GM19452 (cell line): ENCODE measurements around the gene ASTL.

ENCODE experiments used
- ATAC-seq: cut with Tn5 transposase; IDR thresholded peaks from one replicate; pipeline ENCODE4 v1.9.1; 2021; ENCODE audit not compliant: unreplicated experiment

The ASTL gene

GRCh38 chr2:96131152-96131812 is 7.0 kb downstream of the ASTL start:
- ATAC-seq = no peak

DNA sequence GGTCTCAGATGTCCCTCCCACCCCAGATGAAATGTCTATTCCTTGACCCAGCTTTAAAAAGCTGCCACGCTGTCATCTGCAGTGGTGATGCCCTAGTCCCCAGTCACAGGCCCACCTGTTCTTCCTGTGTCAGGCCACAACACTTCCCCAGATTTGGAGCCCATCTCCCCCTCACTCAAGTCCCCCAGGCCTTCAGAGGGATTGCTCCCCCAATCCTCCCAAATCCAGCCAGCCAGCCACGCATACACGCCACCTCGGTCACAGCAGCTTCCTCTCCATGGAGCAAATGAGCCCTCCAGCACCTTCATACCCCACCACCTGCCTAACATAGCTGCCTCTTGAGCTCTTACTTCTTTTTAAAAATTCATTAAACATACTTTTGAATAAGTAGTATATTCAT is 7.8 kb downstream of the ASTL start:
- no peak for ATAC-seq

DNA sequence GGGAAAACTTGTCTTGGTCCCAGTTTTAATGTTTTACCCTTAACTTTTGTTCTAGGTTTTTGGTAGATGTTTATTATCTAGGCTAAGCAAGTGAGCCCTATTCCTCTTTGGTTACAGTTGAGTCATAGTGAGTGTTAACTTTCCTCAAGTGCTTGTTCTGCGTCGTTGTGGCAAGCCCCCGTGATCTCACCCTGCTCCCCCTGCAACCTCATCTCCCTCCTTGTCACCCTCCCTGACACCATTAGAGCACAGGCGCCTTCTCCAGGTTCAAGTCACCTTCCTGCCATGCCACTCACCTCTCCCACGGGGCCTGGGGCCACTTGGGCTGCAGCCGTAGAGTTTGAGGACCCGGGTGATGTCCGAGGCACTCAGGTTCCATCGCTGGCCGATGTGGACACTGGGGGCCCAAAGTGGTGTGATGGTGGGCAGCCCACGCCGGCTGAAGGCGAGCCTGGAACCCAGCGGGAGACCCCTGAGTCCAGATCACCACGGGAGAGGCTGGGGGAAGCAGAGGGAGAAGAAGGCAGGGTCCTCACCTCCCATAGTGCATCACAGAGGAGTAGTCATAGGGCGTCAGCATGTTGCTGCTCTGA is 8.7 kb downstream of the ASTL start:
- no peak for ATAC-seq

- ATAC-seq = no peak
Observed at GRCh38 chr2:96128456-96128855, 9.8 kb downstream of the ASTL start.

DNA sequence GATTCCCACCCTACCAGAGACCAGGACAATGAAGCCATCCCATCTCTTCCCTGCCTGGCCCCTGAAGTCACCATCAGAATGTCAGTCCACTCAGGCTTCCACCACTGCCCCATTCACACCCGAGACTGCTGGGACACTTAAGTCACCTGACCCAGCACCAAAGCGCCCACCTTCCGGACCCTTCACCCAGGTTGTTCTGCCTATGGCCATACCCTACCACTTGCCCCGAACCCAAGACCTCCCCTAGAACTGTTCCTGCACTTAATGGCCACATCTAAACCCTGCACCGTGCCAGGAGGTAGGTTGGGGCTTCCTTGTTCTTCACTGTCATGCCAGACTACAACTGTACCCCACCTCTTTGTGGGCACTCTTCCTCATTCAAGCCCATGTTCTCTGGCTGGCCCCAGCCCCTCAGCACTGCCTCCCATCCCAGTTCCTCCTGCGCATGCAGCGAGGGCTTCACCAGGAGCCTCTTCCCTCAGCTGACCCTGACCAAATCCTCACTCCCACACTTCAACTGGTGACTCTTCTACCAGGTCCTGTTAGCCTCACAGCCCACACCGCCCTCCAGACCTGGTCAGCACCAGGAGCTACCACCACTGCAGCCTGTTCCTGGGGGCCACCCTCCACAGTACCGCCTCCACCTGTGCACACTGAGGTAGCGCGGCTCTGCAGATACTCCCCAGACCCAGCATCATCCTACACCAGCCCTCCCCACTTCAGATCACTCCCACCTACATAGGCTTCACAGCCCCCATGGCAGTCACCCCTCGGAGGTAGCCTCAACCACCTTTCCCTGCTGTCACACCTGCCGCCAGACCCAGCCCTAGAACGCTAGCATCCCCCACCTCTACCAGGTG is 13.7 kb downstream of the ASTL start:
- ATAC-seq = no peak

- ATAC-seq = no peak
Observed at GRCh38 chr2:96123936-96124335, 14.4 kb downstream of the ASTL start.

GRCh38 chr2:96123290-96123689 is 15.0 kb downstream of the ASTL start:
- ATAC-seq = no peak

DNA sequence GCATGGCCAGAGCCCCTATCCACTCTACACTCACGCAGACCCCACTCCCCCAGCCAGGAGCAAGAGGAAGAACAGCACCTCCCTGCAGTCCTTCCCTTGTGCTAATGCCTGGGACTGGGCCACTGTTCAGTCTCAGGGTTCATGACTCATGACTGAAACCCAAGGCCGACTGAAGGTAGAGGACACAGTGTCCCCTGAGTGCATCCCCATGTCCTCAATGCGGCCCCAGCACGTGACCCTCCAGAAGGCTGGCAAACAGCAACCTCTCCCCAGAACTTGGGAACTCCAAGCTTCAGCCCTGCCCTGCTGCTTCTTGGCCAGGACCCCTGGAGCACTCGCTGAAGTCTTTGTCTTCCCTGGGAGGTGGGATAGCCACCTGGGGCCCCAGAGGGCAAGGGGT is 15.9 kb downstream of the ASTL start:
- no peak for ATAC-seq

DNA sequence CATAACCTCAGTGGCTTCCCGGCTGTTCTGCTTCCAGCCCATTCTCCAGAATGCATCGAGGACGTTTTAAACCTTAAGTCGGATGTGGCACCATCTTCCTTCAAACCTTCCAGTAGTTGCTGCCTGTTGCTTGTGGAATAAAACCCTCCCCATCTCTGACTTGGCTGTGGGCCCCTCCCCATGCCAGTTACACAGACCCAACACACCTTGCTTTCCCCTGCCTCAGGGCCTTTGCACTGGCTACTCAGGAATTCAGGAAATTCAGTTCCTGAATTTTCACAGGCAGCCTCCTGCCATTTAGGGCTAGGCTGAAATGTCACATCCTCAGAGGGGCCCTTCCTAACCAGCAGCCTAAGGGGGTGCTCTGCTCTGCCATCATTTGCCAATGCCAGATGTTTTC is 16.9 kb downstream of the ASTL start:
- no peak for ATAC-seq

DNA sequence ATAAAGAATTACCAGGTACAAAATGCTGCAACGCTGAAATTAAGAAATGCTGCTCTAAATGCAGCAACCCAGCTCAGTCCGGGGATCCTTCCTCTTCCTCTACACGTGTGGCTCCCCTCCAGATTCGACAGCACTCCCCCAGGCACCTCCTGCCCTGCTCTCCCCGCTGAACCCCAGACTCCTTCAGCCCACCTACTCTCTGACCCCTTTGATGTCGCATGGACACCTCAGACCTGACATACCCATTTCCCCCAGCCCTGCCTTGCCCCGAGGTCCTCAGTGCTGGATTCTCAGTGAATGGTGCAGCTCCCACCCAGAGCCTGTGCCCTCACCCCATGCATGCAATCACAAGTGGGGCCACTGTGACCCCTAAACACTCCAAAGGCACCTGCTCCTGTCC is 17.3 kb downstream of the ASTL start:
- no peak for ATAC-seq

- ATAC-seq = no peak
Observed at GRCh38 chr2:96120091-96120720, 18.1 kb downstream of the ASTL start.

- ATAC-seq = no peak
Observed at GRCh38 chr2:96119389-96119751, 18.9 kb downstream of the ASTL start.

GRCh38 chr2:96118698-96119388 is 19.5 kb downstream of the ASTL start:
- no peak for ATAC-seq

- no peak for ATAC-seq
Observed at GRCh38 chr2:96117701-96118588, 20.4 kb downstream of the ASTL start.

DNA sequence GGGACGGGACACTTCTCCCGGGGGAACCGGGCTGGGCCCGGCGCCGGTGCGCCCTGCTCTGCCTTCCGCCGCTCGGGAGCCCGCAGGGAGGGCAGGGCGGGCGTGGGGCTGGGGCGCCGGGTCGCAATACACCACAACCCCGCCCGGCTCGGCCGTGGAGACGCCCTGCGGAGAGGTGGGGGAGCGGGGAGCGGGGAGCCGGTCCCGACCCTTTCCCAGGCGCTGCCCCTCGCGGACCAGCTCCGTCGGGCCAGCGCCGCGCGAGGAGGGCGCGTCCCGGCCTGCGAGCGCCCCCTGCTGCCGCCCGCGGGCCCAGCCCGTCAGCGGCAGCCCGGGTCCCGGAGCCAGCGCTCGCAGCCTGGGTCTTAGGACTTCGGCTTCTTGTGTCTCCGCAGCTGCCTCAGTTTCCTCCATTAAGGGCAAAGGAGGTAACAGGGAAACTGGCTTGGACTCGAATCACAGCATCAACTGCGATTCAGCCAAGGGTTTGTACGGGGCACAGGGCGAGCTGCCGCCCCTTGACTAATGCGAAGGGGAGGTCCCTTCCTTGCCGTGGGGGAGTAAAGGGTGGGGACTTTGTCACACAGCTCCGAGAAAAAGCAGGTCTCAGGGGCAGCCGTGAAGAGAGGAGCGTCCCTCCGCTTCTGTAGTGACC is 21.3 kb downstream of the ASTL start:
- ATAC-seq = peak; percentile 73

GRCh38 chr2:96116424-96116878 is 21.9 kb downstream of the ASTL start, which contains the start of gene ADRA2B:
TSS of gene ADRA2B (minus strand) at chr2:96116571. CDS start at chr2:96116149, 422 bp downstream.
- ATAC-seq = peak; percentile 41

GRCh38 chr2:96115631-96116423 is 22.5 kb downstream of the ASTL start:
- ATAC-seq = no peak

DNA sequence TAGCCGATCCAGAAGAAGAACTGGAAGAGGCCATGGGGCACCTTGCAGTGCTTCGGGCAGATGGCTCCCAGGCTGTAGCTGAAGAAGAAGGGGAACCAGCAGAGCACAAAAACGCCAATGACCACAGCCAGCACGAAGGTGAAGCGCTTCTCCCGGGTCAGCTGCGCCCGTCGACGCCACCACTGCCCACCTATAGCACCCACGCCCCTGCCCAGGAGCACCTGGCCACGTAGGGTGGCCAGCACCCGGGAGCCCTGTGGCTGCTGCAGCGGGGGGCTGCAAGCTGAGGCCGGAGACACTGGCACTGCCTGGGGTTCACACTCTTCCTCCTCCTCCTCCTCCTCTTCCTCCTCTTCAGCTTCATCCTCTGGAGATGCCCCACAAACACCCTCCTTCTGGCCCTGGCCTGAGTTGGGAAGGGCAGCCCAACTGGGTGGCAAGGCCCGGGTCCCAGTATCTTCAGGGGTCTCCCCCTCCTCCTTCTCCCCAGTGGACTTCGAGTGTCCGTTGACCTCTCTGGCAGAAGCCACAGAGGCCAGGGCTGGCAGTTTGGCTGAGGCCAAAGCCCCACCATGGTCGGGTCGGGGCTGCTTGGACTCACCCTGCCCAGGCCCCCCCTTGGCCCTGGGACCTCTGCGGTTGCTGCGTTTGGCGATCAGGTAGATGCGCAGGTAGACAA is 23.3 kb downstream of the ASTL start:
- ATAC-seq = no peak
